ENCODE measurements around the gene CALHM3. TPM values are rescaled to one million over a fixed set of nuclear protein-coding genes. Genes with fewer than 3 reads are reported as not detected.

Gene CALHM3
- total RNA-seq, 1 donor from 2014 or later = not detected

DNA sequence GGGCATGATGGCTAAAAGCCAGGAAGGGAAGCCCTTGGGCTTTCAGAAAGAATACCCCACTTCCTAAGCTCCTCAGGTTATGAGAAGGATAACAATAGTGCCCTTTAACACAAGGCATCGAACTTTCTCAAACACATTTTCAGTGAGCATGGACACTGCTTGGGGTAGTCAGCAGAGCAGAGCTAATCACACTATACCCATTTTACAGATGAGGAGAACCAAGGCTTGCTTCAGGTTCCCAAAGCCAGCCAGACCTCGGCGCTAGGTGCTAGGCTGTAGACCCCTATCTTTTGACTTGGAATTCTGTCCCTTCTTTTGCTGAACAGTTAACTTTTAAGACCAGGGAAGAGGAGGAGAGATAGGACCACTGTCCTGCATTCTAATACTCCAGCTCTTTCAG is 16.3 kb upstream of the CALHM3 start:
- Mint-ChIP-seq H3K4me1 (ENCODE audit: low read depth, unreplicated experiment) (peaks cover 20% of the 10 kb centered on the region), H3K27me3 (ENCODE audit: unreplicated experiment) (peaks cover 24% of the 10 kb centered on the region), H3K27ac (ENCODE audit: unreplicated experiment) (no peak overlapping the region), H3K4me3 (ENCODE audit: unreplicated experiment) (no peak overlapping the region), H3K9me3 (ENCODE audit: unreplicated experiment) (peaks cover 9% of the 10 kb centered on the region), H3K36me3 (ENCODE audit: unreplicated experiment) (no peaks in the 10 kb centered on the region)
- no peak for DNase-seq
- TF ChIP-seq, protein P1, sequence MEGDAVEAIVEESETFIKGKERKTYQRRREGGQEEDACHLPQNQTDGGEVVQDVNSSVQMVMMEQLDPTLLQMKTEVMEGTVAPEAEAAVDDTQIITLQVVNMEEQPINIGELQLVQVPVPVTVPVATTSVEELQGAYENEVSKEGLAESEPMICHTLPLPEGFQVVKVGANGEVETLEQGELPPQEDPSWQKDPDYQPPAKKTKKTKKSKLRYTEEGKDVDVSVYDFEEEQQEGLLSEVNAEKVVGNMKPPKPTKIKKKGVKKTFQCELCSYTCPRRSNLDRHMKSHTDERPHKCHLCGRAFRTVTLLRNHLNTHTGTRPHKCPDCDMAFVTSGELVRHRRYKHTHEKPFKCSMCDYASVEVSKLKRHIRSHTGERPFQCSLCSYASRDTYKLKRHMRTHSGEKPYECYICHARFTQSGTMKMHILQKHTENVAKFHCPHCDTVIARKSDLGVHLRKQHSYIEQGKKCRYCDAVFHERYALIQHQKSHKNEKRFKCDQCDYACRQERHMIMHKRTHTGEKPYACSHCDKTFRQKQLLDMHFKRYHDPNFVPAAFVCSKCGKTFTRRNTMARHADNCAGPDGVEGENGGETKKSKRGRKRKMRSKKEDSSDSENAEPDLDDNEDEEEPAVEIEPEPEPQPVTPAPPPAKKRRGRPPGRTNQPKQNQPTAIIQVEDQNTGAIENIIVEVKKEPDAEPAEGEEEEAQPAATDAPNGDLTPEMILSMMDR (IDR thresholded peaks at IDR 0.05; ENCODE audit: partially characterized antibody, unreplicated experiment) = no peak

DNA sequence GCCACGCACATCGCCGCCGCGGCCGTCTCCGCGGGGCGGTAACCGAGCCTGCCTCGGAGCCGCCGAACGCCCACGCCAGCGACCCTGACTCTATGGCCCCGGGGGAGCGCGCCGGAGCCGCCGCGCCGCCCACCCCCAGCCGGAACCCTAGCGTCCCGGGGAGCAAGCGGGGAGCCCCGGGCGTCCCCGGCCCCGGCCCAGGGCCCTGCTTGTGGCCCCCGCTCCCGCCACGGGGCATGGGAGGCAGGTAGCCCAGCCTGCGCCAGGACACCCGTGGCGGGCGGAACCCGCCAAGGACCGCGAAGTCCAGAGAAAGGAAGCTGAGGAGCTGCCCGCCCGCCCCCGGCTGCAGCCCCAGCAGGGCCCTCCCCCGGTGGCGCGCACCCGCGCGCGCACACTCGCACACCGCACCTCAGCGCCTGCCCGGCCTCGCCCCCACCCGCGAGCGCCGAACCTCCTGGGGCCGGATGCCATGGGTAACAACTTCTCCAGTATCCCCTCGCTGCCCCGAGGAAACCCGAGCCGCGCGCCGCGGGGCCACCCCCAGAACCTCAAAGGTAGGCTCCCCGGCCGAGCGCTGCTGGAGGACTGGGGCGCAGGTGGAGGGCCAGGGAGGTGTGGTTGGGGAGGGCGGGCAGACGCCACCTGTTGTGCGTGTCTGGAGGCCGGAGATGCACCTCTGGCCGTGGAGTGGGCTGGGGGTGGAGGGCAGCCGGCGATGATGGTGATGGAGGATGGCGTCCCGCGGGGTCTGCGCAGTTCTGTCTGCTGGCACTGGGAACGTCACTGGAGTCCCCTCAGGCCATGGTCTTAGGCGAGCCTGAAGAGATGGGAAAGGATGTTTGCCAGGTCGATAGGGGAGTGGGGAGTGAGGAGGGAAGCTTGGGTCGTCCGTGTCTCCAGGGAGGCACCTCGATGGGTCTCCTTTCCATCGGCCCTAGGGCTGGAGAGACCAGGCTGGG is 15.2 kb upstream of the CALHM3 start:
- peaks cover 9% of the 10 kb centered on the region for H3K9me3 Mint-ChIP-seq (ENCODE audit: unreplicated experiment)
- no peaks in the 10 kb centered on the region for H3K36me3 Mint-ChIP-seq (ENCODE audit: unreplicated experiment)
- H3K4me1 Mint-ChIP-seq (ENCODE audit: low read depth, unreplicated experiment) = peaks cover 20% of the 10 kb centered on the region
- no peak overlapping the region for H3K27ac Mint-ChIP-seq (ENCODE audit: unreplicated experiment)
- H3K4me3 Mint-ChIP-seq (ENCODE audit: unreplicated experiment) = peak overlapping the region; percentile 83
- peak; percentile 61 for DNase-seq
- H3K27me3 Mint-ChIP-seq (ENCODE audit: unreplicated experiment) = peaks cover 27% of the 10 kb centered on the region
- TF ChIP-seq, protein P1 (IDR thresholded peaks at IDR 0.05; ENCODE audit: partially characterized antibody, unreplicated experiment) = no peak

- peak within 1 kb of the TSS; percentile 75 for H3K27ac Mint-ChIP-seq (ENCODE audit: unreplicated experiment)
- H3K4me3 Mint-ChIP-seq (ENCODE audit: unreplicated experiment) = peak within 1 kb of the TSS; percentile 83
- H3K9me3 Mint-ChIP-seq (ENCODE audit: unreplicated experiment) = peaks cover 9% of the 10 kb centered on the region
- peaks cover 20% of the 10 kb centered on the region for H3K4me1 Mint-ChIP-seq (ENCODE audit: low read depth, unreplicated experiment)
- H3K27me3 Mint-ChIP-seq (ENCODE audit: unreplicated experiment) = peaks cover 27% of the 10 kb centered on the region
- TF ChIP-seq, protein P1 (IDR thresholded peaks at IDR 0.05; ENCODE audit: partially characterized antibody, unreplicated experiment) = no peak
- DNase-seq = peak; percentile 46
- no peaks in the 10 kb centered on the region for H3K36me3 Mint-ChIP-seq (ENCODE audit: unreplicated experiment)
Measured at GRCh38 chr10:103493362-103493915, 14.4 kb upstream of the CALHM3 start, which contains the start of gene NEURL1. NEURL1 (plus strand) TSS chr10:103493705; CDS start chr10:103494388, 683 bp downstream.

GRCh38 chr10:103492655-103493261 is 13.7 kb upstream of the CALHM3 start:
- peaks cover 27% of the 10 kb centered on the region for H3K27me3 Mint-ChIP-seq (ENCODE audit: unreplicated experiment)
- H3K36me3 Mint-ChIP-seq (ENCODE audit: unreplicated experiment) = no peaks in the 10 kb centered on the region
- peaks cover 20% of the 10 kb centered on the region for H3K4me1 Mint-ChIP-seq (ENCODE audit: low read depth, unreplicated experiment)
- TF ChIP-seq, protein P1 (IDR thresholded peaks at IDR 0.05; ENCODE audit: partially characterized antibody, unreplicated experiment) = no peak
- H3K27ac Mint-ChIP-seq (ENCODE audit: unreplicated experiment) = peak overlapping the region; percentile 75
- no peak for DNase-seq
- peaks cover 9% of the 10 kb centered on the region for H3K9me3 Mint-ChIP-seq (ENCODE audit: unreplicated experiment)
- H3K4me3 Mint-ChIP-seq (ENCODE audit: unreplicated experiment) = peak overlapping the region; percentile 28
